ACC112 (cell line): Measurements from ENCODE around the gene RUFY3.
A peak's percentile ranks its signal among the peaks of the same experiment; 100 is the strongest.
"Not testable (repeated sequence)": the region's sequence is repeated elsewhere in the genome, so short reads cannot be mapped to it uniquely, and the experiment has no call there.

Experiments used
- H2AFZ ChIP-seq: fragments of 200-600 bp; sonication (generic); one replicate; pipeline ENCODE4 v1.6.0; 2017; ENCODE audit warnings: antibody characterized with exemption, low read length; ENCODE audit not compliant: unreplicated experiment
- H3K27ac ChIP-seq: fragments of 200-600 bp; sonication (generic); 2 replicates; pipeline ENCODE4 v1.5.1; 2014; ENCODE audit warnings: low read depth, mild to moderate bottlenecking, antibody characterized with exemption, low read length, moderate library complexity
- H3K27me3 ChIP-seq: fragments of 200-600 bp; sonication (generic); 2 replicates; pipeline ENCODE4 v1.6.1; 2014; ENCODE audit warnings: mild to moderate bottlenecking, antibody characterized with exemption, low read length, moderate library complexity, mixed read lengths; ENCODE audit not compliant: insufficient read depth
- H3K36me3 ChIP-seq: fragments of 200-600 bp; sonication (generic); 2 replicates; pipeline ENCODE4 v1.6.1; 2016; ENCODE audit warnings: mild to moderate bottlenecking, antibody characterized with exemption, low read length, moderate library complexity, mixed read lengths; ENCODE audit not compliant: insufficient read depth
- H3K4me1 ChIP-seq: fragments of 200-600 bp; sonication (generic); one replicate; pipeline ENCODE4 v1.6.1; 2016; ENCODE audit warnings: low read length, mixed read lengths; ENCODE audit not compliant: insufficient read depth, unreplicated experiment, control insufficient read depth
- H3K4me3 ChIP-seq: fragments of 200-600 bp; sonication (generic); 2 replicates; pipeline ENCODE4 v1.5.1; 2014; ENCODE audit warnings: mild to moderate bottlenecking, low read depth, low read length
- H3K79me2 ChIP-seq: fragments of 200-600 bp; sonication (generic); one replicate; pipeline ENCODE4 v1.6.0; 2016; ENCODE audit warnings: low read length; ENCODE audit not compliant: control insufficient read depth, unreplicated experiment, insufficient read depth

The RUFY3 gene, protein sequence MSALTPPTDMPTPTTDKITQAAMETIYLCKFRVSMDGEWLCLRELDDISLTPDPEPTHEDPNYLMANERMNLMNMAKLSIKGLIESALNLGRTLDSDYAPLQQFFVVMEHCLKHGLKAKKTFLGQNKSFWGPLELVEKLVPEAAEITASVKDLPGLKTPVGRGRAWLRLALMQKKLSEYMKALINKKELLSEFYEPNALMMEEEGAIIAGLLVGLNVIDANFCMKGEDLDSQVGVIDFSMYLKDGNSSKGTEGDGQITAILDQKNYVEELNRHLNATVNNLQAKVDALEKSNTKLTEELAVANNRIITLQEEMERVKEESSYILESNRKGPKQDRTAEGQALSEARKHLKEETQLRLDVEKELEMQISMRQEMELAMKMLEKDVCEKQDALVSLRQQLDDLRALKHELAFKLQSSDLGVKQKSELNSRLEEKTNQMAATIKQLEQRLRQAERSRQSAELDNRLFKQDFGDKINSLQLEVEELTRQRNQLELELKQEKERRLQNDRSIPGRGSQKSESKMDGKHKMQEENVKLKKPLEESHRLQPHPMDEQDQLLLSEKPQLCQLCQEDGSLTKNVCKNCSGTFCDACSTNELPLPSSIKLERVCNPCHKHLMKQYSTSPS

DNA sequence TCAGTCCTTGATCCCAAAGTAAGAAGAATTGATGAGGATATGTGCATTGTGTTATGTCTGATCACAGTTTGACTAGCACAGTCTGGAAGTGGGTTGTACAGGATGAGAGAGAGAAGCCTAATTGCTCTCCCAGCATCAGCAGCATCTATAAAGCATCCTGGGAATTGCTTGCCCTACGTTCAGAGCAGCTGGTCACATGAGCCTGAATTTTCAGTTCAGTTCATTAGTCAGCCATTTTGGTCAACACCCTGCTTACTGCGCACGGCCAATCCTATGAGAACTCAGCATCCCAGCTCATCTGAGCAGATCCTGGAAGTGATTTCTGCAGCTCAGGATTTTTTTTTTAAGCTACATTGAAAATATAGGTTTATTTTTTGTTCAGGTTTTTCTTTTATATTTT, at the start of gene RUFY3:
Gene RUFY3, plus strand, starts transcription at position 218 of the 400 bp plus-strand sequence. CDS start 610 bp downstream, outside the sequence.
- Histone ChIP-seq H3K79me2 (peaks cover 43% of the 10 kb centered on the region), H3K4me3 (peak within 1 kb of the TSS; percentile 90), H3K4me1 (peaks cover 4% of the 10 kb centered on the region), H3K36me3 (no peaks in the 10 kb centered on the region), H3K27ac (peak within 1 kb of the TSS; percentile 85), H3K27me3 (no peaks in the 10 kb centered on the region), H2AFZ (peak within 1 kb of the TSS; percentile 35)

DNA sequence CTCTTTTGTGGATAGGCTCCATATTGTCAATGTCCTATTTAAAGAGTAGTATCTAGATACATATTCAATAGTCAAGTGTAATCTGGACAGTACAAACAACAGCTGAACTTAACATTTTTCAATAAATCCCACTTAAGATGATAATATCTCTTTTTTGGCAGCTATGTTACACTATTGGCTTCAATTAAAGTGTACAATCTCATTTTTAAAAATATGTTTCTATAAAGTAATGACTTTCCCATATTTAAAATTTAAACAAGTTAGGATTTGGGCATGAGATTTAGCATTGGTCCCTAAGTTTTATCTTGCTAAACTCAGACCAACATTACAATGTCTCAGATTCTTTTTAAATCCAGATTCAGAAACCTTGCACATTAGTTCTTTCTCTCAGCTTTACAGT, 47.6 kb upstream of the RUFY3 start:
- H3K79me2 ChIP-seq, result no peaks in the 10 kb centered on the region
- no peaks in the 10 kb centered on the region for H3K36me3 ChIP-seq
- H3K27ac ChIP-seq, result no peak overlapping the region
- no peaks in the 10 kb centered on the region for H3K27me3 ChIP-seq
- no peak overlapping the region for H2AFZ ChIP-seq
- no peak overlapping the region for H3K4me3 ChIP-seq
- H3K4me1 ChIP-seq, result no peaks in the 10 kb centered on the region

DNA sequence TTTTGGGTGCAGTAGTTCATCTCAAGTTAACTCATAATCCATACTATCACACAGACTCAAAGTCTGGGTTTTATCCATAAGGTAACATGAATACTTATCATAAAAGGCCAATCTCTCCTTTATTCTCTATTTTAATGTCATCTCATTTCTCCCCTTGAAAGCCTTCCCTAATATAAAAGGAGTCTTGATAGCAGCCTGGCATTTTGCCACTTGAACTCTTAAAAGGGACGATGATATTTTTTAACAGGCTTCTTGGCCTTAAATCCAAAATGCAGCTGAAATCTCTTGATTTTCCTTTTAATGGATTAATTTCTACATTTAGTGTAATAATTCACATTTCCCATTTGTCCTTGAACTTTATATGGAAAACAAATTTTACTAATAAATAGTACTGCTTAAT, 47.0 kb upstream of the RUFY3 start:
- Histone ChIP-seq H3K4me3 (no peak overlapping the region), H3K79me2 (no peaks in the 10 kb centered on the region), H3K36me3 (no peaks in the 10 kb centered on the region), H3K27ac (no peak overlapping the region), H3K27me3 (no peaks in the 10 kb centered on the region), H2AFZ (no peak overlapping the region), H3K4me1 (no peaks in the 10 kb centered on the region)

DNA sequence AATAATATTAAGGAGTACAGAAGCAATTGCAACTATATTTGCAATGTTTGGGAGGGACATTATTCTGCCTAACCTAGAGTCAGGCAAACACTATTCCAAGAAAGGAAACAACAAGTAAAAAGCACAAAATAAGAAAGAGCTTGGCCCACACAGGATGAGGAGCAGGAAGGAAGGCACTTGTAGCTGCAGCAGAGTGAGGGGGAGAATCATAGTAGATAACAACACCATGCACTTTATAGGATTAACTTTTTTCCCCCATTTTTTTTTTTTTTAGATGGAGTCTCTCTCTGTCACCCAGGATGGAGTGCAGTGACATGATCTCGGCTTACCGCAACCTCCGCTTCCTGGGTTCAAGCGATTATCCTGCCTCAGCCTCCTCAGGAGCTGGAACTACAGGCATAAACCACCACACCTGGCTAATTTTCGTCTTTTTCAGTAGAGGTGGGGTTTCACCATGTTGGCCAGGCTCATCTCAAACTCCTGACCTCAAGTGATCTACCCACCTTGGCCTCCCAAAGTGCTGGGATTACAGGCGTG, 45.1 kb upstream of the RUFY3 start:
- no peaks in the 10 kb centered on the region for H3K36me3 ChIP-seq
- no peaks in the 10 kb centered on the region for H3K27me3 ChIP-seq
- H2AFZ ChIP-seq, result peak overlapping the region; percentile 3
- H3K27ac ChIP-seq, result no peak overlapping the region
- H3K4me3 ChIP-seq, result no peak overlapping the region
- H3K79me2 ChIP-seq, result no peaks in the 10 kb centered on the region
- no peaks in the 10 kb centered on the region for H3K4me1 ChIP-seq

DNA sequence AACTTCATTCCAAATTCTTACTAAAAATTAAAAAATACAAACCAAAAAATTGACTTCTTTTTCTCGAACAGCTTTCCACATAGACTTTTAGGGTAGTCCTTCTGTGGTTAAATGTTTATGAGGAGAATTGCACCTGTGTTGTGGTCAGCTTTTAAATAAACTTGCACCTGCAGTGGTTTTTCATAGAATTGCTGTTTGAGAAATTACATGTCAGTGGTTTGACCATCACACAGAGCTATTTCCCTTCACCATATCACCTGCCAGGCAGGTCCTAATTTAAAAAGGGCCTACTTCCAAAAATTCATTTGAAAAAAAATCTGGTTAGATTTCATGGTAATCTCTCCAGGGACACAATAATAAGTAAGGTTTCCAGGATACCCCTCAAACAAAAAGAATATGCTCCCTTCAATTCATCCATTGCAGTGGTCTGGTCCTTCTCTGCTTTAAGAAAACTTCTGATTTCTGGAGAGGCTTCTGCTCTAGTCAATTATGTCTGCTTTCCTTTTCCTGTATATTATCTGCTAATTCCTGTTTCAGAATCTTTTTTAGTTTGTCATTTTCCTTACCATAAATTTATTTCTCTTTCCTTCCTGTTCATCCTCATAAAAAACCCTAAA, 43.3 kb upstream of the RUFY3 start:
- Histone ChIP-seq H3K79me2 (no peaks in the 10 kb centered on the region), H3K27ac (no peak overlapping the region), H3K36me3 (no peaks in the 10 kb centered on the region), H3K4me1 (no peaks in the 10 kb centered on the region), H3K27me3 (no peaks in the 10 kb centered on the region), H2AFZ (no peak overlapping the region), H3K4me3 (no peak overlapping the region)

DNA sequence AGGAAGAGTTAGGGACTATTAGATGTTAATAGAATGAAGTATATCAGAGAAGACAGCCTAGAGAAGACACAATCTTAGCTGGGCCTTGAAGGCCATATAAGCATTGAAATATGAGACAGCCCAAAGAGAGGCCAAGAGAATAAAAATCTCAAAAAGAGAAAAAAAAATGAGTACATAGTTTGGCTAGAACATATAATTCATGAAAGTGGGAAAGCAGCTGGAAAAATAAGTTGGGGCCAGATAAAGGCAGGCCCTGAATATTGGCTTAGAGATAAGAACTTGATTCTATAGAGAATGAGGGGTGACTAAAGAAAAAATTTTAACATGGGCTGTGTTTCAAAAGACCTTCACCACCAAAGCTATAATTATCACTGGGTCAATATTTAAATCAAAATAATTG, 40.8 kb upstream of the RUFY3 start:
- Histone ChIP-seq H3K4me3 (no peak overlapping the region), H3K4me1 (no peaks in the 10 kb centered on the region), H3K27ac (no peak overlapping the region), H3K36me3 (no peaks in the 10 kb centered on the region), H3K79me2 (no peaks in the 10 kb centered on the region), H2AFZ (no peak overlapping the region), H3K27me3 (no peaks in the 10 kb centered on the region)

DNA sequence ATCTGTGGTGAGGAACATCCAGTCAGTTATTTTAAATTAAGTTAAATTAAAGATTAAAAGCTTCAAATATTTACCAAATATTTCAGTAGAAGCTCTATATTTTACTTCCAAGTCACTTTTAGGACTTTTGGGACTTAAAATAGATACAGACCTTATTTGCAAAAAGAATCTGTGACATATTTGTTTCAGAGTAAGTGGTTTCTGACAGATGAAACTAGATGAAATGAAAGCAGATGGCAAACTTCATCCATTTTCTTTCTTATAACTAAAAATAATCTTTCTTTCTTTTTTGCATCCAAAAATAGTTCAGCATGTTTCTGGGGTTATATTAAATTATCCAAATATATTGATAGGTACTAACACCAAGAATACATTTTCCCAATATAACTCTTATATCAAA, 40.1 kb upstream of the RUFY3 start:
- Histone ChIP-seq H3K27ac (no peak overlapping the region), H3K27me3 (no peaks in the 10 kb centered on the region), H3K4me3 (no peak overlapping the region), H2AFZ (no peak overlapping the region), H3K36me3 (no peaks in the 10 kb centered on the region), H3K4me1 (no peaks in the 10 kb centered on the region), H3K79me2 (no peaks in the 10 kb centered on the region)

DNA sequence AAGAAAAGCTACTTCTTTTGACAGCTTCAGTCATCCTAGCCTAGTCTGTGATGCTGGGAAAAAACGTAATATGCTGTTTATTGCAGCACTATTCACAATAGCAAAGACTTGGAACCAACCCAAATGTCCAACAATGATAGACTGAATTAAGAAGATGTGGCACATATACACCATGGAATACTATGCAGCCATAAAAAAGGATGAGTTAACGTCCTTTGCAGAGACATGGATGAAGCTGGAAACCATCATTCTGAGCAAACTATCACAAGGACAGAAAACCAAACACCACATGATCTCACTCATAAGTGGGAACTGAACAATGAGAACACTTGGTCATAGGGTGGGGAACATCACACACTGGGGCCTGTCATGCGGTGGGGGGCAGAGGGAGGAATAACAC, 39.6 kb upstream of the RUFY3 start:
- H3K79me2 ChIP-seq, H2AFZ ChIP-seq, H3K27me3 ChIP-seq, H3K36me3 ChIP-seq, H3K4me1 ChIP-seq, H3K4me3 ChIP-seq, H3K27ac ChIP-seq: not testable (repeated sequence)

DNA sequence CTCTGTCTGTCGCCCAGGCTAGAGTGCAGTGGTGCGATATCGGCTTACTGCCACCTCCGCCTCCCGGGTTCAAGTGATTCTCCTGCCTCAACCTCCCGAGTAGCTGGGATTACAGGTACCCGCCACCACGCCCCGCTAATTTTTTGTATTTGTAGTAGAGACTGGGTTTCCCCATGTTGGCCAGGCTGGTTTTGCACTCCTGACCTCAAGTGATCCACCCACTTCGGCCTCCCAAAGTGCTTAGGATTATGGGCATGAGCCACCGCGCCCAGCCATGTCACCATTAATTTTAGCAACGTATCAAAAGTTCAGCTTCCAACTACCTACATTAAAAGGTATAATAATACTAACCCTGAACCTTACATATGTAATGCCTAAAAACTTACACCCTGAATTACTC, 34.4 kb upstream of the RUFY3 start:
- H3K4me3 ChIP-seq, result peak overlapping the region; percentile 94
- H3K27ac ChIP-seq, result peak overlapping the region; percentile 85
- peaks cover 33% of the 10 kb centered on the region for H3K79me2 ChIP-seq
- H3K27me3 ChIP-seq, result no peaks in the 10 kb centered on the region
- peaks cover 17% of the 10 kb centered on the region for H3K4me1 ChIP-seq
- H3K36me3 ChIP-seq, result peaks cover 4% of the 10 kb centered on the region; the same call in 1 of the 2 replicates
- H2AFZ ChIP-seq, result peak overlapping the region; percentile 98

DNA sequence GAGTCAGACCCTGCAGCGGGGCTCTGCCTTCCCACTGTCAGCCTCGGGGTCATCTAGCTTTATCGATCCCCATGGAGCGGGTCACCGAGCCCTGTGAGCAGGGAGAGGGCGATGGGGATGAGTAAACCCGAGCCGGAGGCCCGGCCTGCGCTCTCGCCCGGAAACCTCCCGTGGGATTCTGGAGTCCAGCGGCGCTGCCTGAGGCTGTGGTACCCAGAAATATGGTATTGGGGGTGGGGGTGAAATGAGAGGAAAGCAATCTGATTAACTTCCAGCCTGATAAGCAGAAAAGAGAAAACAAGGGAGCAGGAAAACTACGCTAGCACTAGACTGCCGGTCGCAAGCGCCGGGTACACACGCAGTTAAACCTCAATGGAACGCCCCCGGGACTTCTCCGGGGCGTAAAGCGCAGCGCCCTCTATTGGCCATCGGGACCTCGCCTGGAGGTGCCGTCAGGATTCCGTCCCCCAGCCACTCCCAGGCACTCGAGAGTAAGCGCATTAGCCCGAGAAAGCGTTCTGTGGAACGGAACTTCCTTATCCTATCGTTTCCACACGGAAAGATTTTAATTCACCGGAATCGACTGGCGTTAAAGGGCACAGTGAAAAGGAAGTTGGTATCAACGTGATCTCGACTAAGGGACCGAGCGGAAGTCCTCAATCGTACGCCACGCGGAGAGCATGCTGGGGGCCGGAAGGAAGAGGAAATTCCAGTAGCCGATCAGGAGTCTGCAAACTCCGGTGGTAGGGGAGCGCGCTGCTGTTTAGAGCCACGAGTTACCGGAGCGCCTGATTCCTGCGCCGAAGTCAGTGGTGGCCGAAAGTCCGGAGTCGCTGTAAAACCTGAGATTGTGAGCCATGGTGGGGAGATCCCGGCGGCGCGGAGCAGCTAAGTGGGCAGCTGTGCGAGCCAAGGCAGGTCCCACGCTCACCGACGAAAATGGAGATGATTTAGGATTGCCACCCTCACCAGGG, 33.7 kb upstream of the RUFY3 start, which contains the start of gene UTP3:
Gene UTP3, plus strand, starts transcription at position 712 of the 974 bp plus-strand sequence. Its CDS starts 146 bp downstream, at position 858.
- Histone ChIP-seq H3K4me1 (peaks cover 17% of the 10 kb centered on the region), H3K4me3 (peak within 1 kb of the TSS; percentile 94), H2AFZ (peak within 1 kb of the TSS; percentile 98), H3K27me3 (no peaks in the 10 kb centered on the region), H3K36me3 (peaks cover 4% of the 10 kb centered on the region; the same call in 1 of the 2 replicates), H3K79me2 (peaks cover 33% of the 10 kb centered on the region), H3K27ac (peak within 1 kb of the TSS; percentile 85)
